NK-92 treated with Interleukin-12 subunit alpha and Interleukin-12 subunit beta, amount 100 ng/mL, for 24 hours (cell line): Measurements from ENCODE around the gene ATG13.
"Not testable (repeated sequence)": the region's sequence is repeated elsewhere in the genome, so short reads cannot be mapped to it uniquely, and the experiment has no call there.

Source experiments
- DNase-seq: peaks from one replicate; lab custom pipeline; 2025; lab: John Stamatoyannopoulos, UW

Gene ATG13

GRCh38 chr11:46697723-46698122 lies 80.4 kb downstream of the ATG13 start:
- DNase-seq, result no peak

- no peak for DNase-seq
Measured at GRCh38 chr11:46698597-46698996, 81.2 kb downstream of the ATG13 start.

GRCh38 chr11:46700241-46701077 lies 83.1 kb downstream of the ATG13 start, which contains the start of the genes ARHGAP1 and ZNF408:
Gene ARHGAP1, minus strand, starts transcription at chr11:46700619. Its CDS starts 4,512 bp downstream, at chr11:46696107.
Gene ZNF408, plus strand, starts transcription at chr11:46701031. Its CDS starts 17 bp downstream, at chr11:46701048.
- peak; percentile 99 for DNase-seq

GRCh38 chr11:46701078-46701654 lies 83.8 kb downstream of the ATG13 start:
- no peak for DNase-seq

- DNase-seq, result no peak
Measured at GRCh38 chr11:46705070-46705688, 87.8 kb downstream of the ATG13 start.

- DNase-seq, result no peak
Measured at GRCh38 chr11:46706886-46707285, 89.5 kb downstream of the ATG13 start.

GRCh38 chr11:46709351-46709750 lies 92.0 kb downstream of the ATG13 start:
- DNase-seq, result not testable (repeated sequence)

- no peak for DNase-seq
Measured at GRCh38 chr11:46710821-46711269, 93.5 kb downstream of the ATG13 start.

GRCh38 chr11:46711303-46711702 lies 94.0 kb downstream of the ATG13 start:
- no peak for DNase-seq

GRCh38 chr11:46712874-46713576 lies 95.7 kb downstream of the ATG13 start:
- DNase-seq, result no peak

- DNase-seq, result not testable (repeated sequence)
Measured at GRCh38 chr11:46717825-46718154, 100.4 kb downstream of the ATG13 start.

- no peak for DNase-seq
Measured at GRCh38 chr11:46718155-46719019, 101.0 kb downstream of the ATG13 start.

- no peak for DNase-seq
Measured at GRCh38 chr11:46719048-46719542, 101.7 kb downstream of the ATG13 start, which contains the start of gene F2. Gene F2, plus strand, starts transcription at chr11:46719213. Its CDS starts 23 bp downstream, at chr11:46719236.

- no peak for DNase-seq
Measured at GRCh38 chr11:46719543-46720218, 102.3 kb downstream of the ATG13 start.

GRCh38 chr11:46721286-46721685 lies 103.9 kb downstream of the ATG13 start:
- DNase-seq, result no peak

- no peak for DNase-seq
Measured at GRCh38 chr11:46722566-46723358, 105.4 kb downstream of the ATG13 start.

- DNase-seq, result no peak
Measured at GRCh38 chr11:46723359-46723680, 106.0 kb downstream of the ATG13 start.

- DNase-seq, result no peak
Measured at GRCh38 chr11:46724088-46724487, 106.7 kb downstream of the ATG13 start.
